C4-2B (cell line): Measurements from ENCODE around the gene HOXA9.
A peak's percentile ranks its signal among the peaks of the same experiment; 100 is the strongest.

Source experiments
- H3K27ac ChIP-seq: fragments of 450-650 bp; 2 replicates; pipeline ENCODE4 v1.5.1; 2017
- ZFX ChIP-seq: fragments of 450-650 bp; IDR thresholded peaks from 2 replicates; pipeline ENCODE4 v1.6.1; 2017
- TF ChIP-seq, protein P1 (sequence below): fragments of 450-650 bp; conservative IDR thresholded peaks from 2 replicates; pipeline ENCODE4 v1.5.1; 2017; ENCODE audit warnings: mild to moderate bottlenecking

Gene HOXA9

DNA sequence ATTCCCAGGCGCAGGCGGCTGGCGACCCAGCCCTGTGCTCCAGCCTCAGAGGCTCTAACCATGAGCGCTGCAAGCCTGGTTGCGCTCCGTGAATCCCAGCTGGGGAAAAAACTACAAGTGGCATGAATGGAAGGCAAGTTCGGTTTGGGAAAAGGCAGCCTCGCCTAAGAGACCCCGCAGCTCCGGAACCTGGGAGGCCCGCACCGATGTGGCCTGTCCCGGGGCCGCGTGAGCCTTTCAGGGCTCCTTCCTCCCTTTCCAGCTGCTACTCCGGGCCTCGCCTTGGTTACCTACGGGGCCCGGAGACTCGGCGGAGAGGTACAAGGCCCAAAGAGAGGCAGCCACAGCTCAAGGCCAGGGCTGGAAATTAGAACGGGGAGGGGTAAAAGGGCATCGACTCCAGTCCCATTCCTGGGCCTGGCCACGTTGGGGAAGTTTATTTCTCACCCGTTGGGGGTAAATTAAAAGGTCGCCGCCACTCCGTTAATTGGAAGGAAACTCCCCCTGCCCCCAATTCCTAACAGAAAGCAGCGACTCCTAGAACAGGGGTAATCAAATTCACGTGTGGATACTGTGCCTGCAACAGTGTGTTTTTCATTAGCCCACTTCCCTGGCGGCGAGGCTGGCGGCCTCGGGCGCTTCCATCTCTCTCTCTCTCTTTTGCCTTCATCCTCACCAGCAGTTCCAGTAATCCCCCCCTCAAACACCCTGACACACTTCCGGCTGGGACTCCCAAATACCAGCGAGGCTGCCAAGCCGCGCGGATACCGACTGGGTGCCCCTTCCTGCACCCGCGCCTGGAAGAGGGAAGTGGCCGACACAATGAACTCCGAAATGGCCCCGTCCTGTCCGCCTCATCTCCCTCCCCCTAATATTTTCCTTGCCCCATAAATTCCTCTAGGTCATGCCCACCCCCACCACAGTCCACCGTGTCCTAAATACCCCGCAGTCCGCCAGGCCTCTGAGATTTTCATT lies 1.5 kb upstream of the HOXA9 start:
- peak overlapping the region; percentile 51 for H3K27ac ChIP-seq
- TF ChIP-seq ZFX, result no peak

DNA sequence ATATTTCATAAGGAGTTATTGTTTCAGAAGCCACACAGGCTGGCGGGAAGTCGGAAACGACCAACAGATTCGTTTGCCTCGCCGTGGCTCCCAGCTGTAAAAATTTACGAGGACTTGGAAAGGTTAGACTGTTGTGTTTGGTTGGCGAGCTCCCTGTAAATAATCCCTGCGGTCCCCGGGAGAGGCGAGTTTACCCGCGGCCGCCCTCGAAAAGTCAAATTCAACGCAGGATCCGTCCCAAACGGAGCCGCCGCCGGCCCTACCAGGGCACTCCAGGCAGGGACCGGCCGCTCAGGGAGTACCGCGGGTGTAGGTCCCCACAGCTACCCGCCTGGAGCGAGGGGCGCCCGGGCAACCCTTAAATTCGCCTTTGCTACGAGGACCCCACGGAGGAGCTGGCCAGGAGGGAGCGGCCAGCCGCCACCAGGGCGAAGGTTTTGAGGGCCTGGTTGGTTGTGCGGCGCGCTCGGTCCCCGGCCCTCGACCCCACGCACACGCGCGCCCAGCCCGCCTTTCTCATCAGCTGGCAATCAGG lies 726 bp upstream of the HOXA9 start:
- TF ChIP-seq ZFX, result no peak
- TF ChIP-seq, protein P1, sequence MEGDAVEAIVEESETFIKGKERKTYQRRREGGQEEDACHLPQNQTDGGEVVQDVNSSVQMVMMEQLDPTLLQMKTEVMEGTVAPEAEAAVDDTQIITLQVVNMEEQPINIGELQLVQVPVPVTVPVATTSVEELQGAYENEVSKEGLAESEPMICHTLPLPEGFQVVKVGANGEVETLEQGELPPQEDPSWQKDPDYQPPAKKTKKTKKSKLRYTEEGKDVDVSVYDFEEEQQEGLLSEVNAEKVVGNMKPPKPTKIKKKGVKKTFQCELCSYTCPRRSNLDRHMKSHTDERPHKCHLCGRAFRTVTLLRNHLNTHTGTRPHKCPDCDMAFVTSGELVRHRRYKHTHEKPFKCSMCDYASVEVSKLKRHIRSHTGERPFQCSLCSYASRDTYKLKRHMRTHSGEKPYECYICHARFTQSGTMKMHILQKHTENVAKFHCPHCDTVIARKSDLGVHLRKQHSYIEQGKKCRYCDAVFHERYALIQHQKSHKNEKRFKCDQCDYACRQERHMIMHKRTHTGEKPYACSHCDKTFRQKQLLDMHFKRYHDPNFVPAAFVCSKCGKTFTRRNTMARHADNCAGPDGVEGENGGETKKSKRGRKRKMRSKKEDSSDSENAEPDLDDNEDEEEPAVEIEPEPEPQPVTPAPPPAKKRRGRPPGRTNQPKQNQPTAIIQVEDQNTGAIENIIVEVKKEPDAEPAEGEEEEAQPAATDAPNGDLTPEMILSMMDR, result no peak
- H3K27ac ChIP-seq, result peak overlapping the region; percentile 51

DNA sequence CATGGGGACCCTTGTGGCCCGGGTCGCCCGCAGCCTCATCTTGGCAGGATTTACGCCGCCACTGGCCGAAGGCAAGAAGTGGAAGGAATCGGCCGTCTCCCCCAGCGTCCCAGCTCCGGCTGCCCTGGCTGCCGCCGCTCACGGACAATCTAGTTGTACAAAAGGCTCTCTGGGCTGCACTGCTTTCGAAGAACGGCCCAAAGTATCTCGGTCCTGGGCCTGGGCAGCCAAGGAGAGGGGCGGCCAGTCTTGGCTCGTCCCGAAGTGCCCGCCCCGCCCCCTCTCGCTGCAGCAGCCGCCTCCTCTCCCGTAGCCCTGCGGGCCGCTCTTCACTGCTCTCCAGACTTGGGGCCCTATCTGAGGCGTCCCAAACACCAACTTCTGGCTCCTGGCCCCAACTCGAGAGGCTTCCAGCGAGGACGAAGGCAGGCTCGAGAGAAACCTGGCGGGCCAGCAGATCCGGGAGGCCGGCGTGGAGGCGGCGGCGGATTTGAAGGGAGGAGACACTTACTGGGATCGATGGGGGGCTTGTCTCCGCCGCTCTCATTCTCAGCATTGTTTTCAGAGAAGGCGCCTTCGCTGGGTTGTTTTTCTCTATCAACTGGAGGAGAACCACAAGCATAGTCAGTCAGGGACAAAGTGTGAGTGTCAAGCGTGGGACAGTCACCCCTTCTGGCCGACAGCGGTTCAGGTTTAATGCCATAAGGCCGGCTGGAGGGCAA lies 809 bp downstream of the HOXA9 start:
- TF ChIP-seq, protein P1, result no peak
- TF ChIP-seq ZFX, result no peak
- H3K27ac ChIP-seq, result no peak overlapping the region

DNA sequence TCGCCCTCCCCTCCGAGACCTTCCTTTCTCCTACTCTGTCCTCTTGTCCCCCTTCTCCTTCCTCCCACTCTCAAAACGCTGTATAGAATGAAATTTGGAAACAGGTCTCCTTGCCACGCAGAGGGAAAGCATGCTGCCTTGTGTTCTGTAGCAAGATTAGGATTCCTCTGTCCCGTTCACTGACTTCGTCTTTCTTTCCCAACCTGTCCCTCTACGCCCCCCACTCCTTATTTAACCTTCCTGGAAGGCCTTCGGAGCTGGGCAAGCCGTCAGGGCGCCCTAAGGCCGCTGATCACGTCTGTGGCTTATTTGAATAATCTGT lies 1.3 kb downstream of the HOXA9 start:
- no peak for TF ChIP-seq ZFX
- TF ChIP-seq, protein P1, result no peak

DNA sequence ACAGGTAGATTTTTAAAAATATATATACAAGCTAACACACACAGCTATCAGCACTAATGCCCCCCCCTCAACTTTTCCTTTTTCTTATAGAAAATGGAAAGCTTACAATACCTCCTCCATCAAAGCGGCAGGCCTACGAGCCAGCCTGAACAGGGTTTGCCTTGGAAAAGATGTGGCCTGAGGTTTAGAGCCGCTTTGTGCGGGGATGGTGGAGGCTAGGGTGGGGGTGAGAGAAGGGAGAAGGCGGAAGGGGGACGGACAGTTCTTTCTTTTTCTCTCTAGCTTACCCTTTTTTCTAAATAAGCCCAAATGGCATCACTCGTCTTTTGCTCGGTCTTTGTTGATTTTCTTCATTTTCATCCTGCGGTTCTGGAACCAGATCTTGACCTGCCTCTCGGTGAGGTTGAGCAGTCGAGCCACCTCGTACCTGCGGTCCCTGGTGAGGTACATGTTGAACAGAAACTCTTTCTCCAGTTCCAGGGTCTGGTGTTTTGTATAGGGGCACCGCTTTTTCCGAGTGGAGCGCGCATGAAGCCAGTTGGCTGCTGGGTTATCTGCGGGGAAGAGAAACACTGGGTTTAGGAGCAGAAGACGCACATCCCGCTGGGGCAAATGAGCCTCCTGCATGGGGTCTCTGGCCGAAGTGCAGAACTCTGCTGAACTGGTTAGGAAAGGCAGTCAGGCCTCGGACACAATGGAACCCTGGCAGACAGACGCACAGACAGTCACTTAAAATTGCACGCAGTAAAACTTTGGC lies 1.9 kb downstream of the HOXA9 start:
- no peak overlapping the region for H3K27ac ChIP-seq
- no peak for TF ChIP-seq ZFX
- TF ChIP-seq, protein P1, result no peak

More for the DNA sequence above, 1.3 kb downstream of the HOXA9 start:
- H3K27ac ChIP-seq, result no peak overlapping the region

DNA sequence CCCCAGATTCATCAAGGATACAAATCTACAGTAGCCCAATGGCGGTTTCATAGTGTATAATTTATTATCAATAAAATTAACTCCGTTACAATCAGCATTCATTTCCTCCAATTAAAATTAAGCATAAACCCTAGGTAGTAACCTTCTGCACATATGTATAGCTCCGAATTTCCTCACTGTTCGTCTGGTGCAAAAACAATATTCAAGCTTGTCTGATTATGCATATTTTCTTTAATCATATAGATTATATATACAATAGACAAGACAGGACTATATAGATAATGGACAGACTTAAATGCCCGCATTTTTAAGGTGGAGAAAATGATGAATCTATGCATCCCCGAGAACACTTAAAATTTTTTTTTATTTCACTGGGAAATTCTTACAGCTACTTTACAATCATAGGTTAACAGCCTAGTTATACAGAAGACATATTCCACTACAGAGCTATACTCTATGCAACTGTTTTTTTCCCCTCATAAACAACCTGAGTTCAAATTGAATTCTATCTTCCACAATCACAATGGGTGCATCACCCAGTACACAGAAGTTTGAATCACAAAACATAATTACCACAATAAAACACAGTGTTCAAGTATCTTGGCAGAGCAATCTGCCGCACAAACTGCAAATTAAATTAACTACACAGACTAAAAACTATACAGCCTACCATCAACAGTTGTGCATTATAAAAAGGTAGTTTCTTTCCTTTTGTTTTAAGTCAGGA lies 2.6 kb downstream of the HOXA9 start:
- H3K27ac ChIP-seq, result no peak overlapping the region

More for the DNA sequence above, 2.6 kb downstream of the HOXA9 start:
- no peak for TF ChIP-seq ZFX
- TF ChIP-seq, protein P1, result no peak
